Liver (tissue), 9 donors: Measurements from ENCODE around the gene FAM120C. TPM values are rescaled to one million over a fixed set of nuclear protein-coding genes. Genes with fewer than 3 reads are reported as not detected.

Experiments used
- DNase-seq: peaks from one replicate; pipeline ENCODE4 v3.0.0-alpha.2; 2017; ENCODE audit warnings: low spot score
- H3K27ac ChIP-seq, 2 donors: one replicate each; pipeline ENCODE4 v1.7.0; 2013; ENCODE audit warnings: inconsistent platforms in 2 of 2, low read length in 2 of 2, control low read depth in 1 of 2, low read depth in 1 of 2, mild to moderate bottlenecking in 1 of 2
- H3K27me3 ChIP-seq, 4 donors: one replicate each; pipeline versions ENCODE4 v1.6.1 to v1.7.0; 2013; ENCODE audit warnings: low read length in 3 of 4, inconsistent platforms in 1 of 4, mild to moderate bottlenecking in 1 of 4, moderate library complexity in 1 of 4; ENCODE audit not compliant: control insufficient read depth in 4 of 4, insufficient read depth in 4 of 4
- H3K36me3 ChIP-seq, 4 donors: one replicate each; pipeline versions ENCODE4 v1.6.1 to v1.7.0; 2013; ENCODE audit warnings: low read length in 3 of 4, mild to moderate bottlenecking in 3 of 4, low read depth in 1 of 4, moderate library complexity in 1 of 4; ENCODE audit not compliant: control insufficient read depth in 4 of 4, insufficient read depth in 3 of 4
- H3K4me1 ChIP-seq, 4 donors: one replicate each; pipeline versions ENCODE4 v1.6.1 to v1.7.0; 2013; ENCODE audit warnings: low read length in 3 of 4, mild to moderate bottlenecking in 3 of 4, moderate library complexity in 1 of 4; ENCODE audit not compliant: control insufficient read depth in 4 of 4, insufficient read depth in 4 of 4
- H3K4me3 ChIP-seq, 3 donors: one replicate each; pipeline versions ENCODE4 v1.6.1 to v1.7.0; 2013; ENCODE audit warnings: low read length in 3 of 3, control low read depth in 1 of 3, low read depth in 1 of 3, mild to moderate bottlenecking in 1 of 3
- H3K9ac ChIP-seq, 2 donors: one replicate each; pipeline ENCODE4 v1.7.0; 2013; ENCODE audit warnings: low read length in 2 of 2, mild to moderate bottlenecking in 2 of 2, moderate library complexity in 2 of 2, control low read depth in 1 of 2, low read depth in 1 of 2
- H3K9me3 ChIP-seq, 4 donors: one replicate each; pipeline versions ENCODE4 v1.6.1 to v1.7.0; 2013; ENCODE audit warnings: low read length in 3 of 4; ENCODE audit not compliant: control insufficient read depth in 4 of 4
- ATF3 ChIP-seq: IDR thresholded peaks from 2 replicates; pipeline ENCODE4 v1.6.1; 2016; ENCODE audit warnings: antibody characterized with exemption
- FOXA1 ChIP-seq: IDR thresholded peaks from 2 replicates; pipeline ENCODE4 v1.6.1; 2016; ENCODE audit warnings: antibody characterized with exemption
- FOXA2 ChIP-seq: IDR thresholded peaks from 2 replicates; pipeline ENCODE4 v1.6.1; 2016; ENCODE audit warnings: antibody characterized with exemption
- GABPA ChIP-seq, 2 donors: IDR thresholded peaks in 1 of 2; conservative IDR thresholded peaks in 1 of 2; 2 replicates each; pipeline ENCODE4 v1.6.1; 2016; ENCODE audit warnings: antibody characterized with exemption in 2 of 2, mild to moderate bottlenecking in 1 of 2, moderate library complexity in 1 of 2
- HNF4A ChIP-seq, 2 donors: conservative IDR thresholded peaks; 2 replicates each; pipeline ENCODE4 v1.6.1; 2016; ENCODE audit warnings: antibody characterized with exemption in 2 of 2, mild to moderate bottlenecking in 2 of 2
- MAX ChIP-seq: IDR thresholded peaks from 2 replicates; pipeline ENCODE4 v1.6.1; 2016; ENCODE audit warnings: antibody characterized with exemption
- NR2F2 ChIP-seq: IDR thresholded peaks from 2 replicates; pipeline ENCODE4 v1.6.1; 2016; ENCODE audit warnings: antibody characterized with exemption
- RAD21 ChIP-seq, 2 donors: IDR thresholded peaks; 2 replicates each; pipeline ENCODE4 v1.6.1; 2016; ENCODE audit warnings: antibody characterized with exemption in 2 of 2, mild to moderate bottlenecking in 2 of 2
- REST ChIP-seq: IDR thresholded peaks from 2 replicates; pipeline ENCODE4 v1.6.1; 2016; ENCODE audit warnings: antibody characterized with exemption, mild to moderate bottlenecking
- RXRA ChIP-seq, 2 donors: IDR thresholded peaks; 2 replicates each; pipeline ENCODE4 v1.6.1; 2017 to 2018; ENCODE audit warnings: antibody characterized with exemption in 2 of 2, mild to moderate bottlenecking in 1 of 2
- SP1 ChIP-seq: IDR thresholded peaks from 2 replicates; pipeline ENCODE4 v1.6.1; 2018; ENCODE audit warnings: antibody characterized with exemption, mild to moderate bottlenecking
- TAF1 ChIP-seq: conservative IDR thresholded peaks from 2 replicates; pipeline ENCODE4 v1.6.1; 2016; ENCODE audit warnings: antibody characterized with exemption, mild to moderate bottlenecking
- YY1 ChIP-seq: IDR thresholded peaks from 2 replicates; pipeline ENCODE4 v1.6.1; 2016; ENCODE audit warnings: antibody characterized with exemption, mild to moderate bottlenecking
- ZBTB33 ChIP-seq: IDR thresholded peaks from 2 replicates; pipeline ENCODE4 v1.6.1; 2016; ENCODE audit warnings: antibody characterized with exemption
- WGBS: extraction: QIAGEN DNeasy Blood & Tissue Kit; methylation state at CpG from one replicate; pipeline ENCODE4 v1.1.7; 2013; 5-methylcytosine and 5-hydroxymethylcytosine counted together
- polyA plus RNA-seq, 2 donors: library from polyadenylated mRNA; stranded (reverse) in 1 of 2; unstranded in 1 of 2; fragments of 200-250 nt in 1 of 2; fragments of >200 nt in 1 of 2; fragmentation: Nextera tagmentation in 1 of 2; extraction: Ambion mirVana in 1 of 2; gene quantifications; one replicate each; pipeline versions ENCODE4 v1.2.1 to v1.2.3, GENCODE V29; 2013 to 2015
- total RNA-seq, 2 donors: library from RNA; depleted of rRNA; stranded (reverse); fragments of >200 nt; gene quantifications; one replicate each; pipeline ENCODE4 v1.2.3, GENCODE V29; 2014
- donor health status: healthy.
- donor health status: healthy.
- donor health status: healthy.
- donor health status: healthy.
- donor health status: healthy.

Gene FAM120C
- total and polyA plus RNA-seq, 4 donors = 1.8 to 3.7 (median 2.3) TPM

GRCh38 chrX:54208531-54208930 is 25.5 kb upstream of the FAM120C start:
- no peaks in the 10 kb centered on the region for H3K36me3 ChIP-seq
- H3K9me3 ChIP-seq = no peaks in the 10 kb centered on the region
- whole genome bisulfite sequencing = 96% methylated on average over 3 of the region's 3 CpGs
- no peak overlapping the region for H3K4me3 ChIP-seq
- H3K9ac ChIP-seq = no peak overlapping the region
- no peaks in the 10 kb centered on the region for H3K4me1 ChIP-seq
- no peaks in the 10 kb centered on the region for H3K27me3 ChIP-seq
- TF ChIP-seq FOXA1 (no peak), RAD21 (IDR thresholded peaks at IDR 0.05) (no peak), HNF4A (conservative IDR thresholded peaks at IDR 0.05) (no peak), RXRA (IDR thresholded peaks at IDR 0.05) (no peak)
- no peak for DNase-seq
- H3K27ac ChIP-seq = no peak overlapping the region

- TF ChIP-seq YY1 (no peak), RXRA (IDR thresholded peaks at IDR 0.05) (no peak), TAF1 (no peak), SP1 (no peak), REST (no peak), GABPA (IDR thresholded peaks at IDR 0.05 in 1 of 2, conservative IDR thresholded peaks at IDR 0.05 in 1 of 2) (no peak), HNF4A (conservative IDR thresholded peaks at IDR 0.05) (no peak), NR2F2 (no peak), FOXA2 (no peak), ZBTB33 (no peak), FOXA1 (no peak), ATF3 (no peak)
- Histone ChIP-seq H3K36me3 (peaks cover 0 to 2% (median 0%) of the 10 kb centered on the region in 4 donors), H3K4me3 (no peak overlapping the region), H3K27ac (no peak overlapping the region), H3K9me3 (no peaks in the 10 kb centered on the region), H3K4me1 (no peaks in the 10 kb centered on the region), H3K27me3 (no peaks in the 10 kb centered on the region), H3K9ac (no peak overlapping the region)
- DNase-seq = no peak
- WGBS = 89% methylated on average over 6 of the region's 6 CpGs
These were observed 15.2 kb upstream of the FAM120C start for GRCh38 chrX:54198262-54198661.

GRCh38 chrX:54194982-54195588 is 12.0 kb upstream of the FAM120C start:
- TF ChIP-seq REST (no peak), MAX (no peak), RXRA (IDR thresholded peaks at IDR 0.05) (no peak)
- no peaks in the 10 kb centered on the region for H3K27me3 ChIP-seq

More at GRCh38 chrX:54194982-54195588, 12.0 kb upstream of the FAM120C start:
- H3K9ac ChIP-seq = no peak overlapping the region
- no peak overlapping the region for H3K27ac ChIP-seq
- no peaks in the 10 kb centered on the region for H3K4me1 ChIP-seq
- H3K4me3 ChIP-seq = no peak overlapping the region
- H3K9me3 ChIP-seq = no peaks in the 10 kb centered on the region
- DNase-seq = no peak
- no peaks in the 10 kb centered on the region for H3K36me3 ChIP-seq
